ENCODE data around the gene PSAPL1. TPM values are rescaled to one million over a fixed set of nuclear protein-coding genes. Genes with fewer than 3 reads are reported as not detected.

The PSAPL1 gene
- polyA plus RNA-seq, 1 experiment, result not detected

DNA sequence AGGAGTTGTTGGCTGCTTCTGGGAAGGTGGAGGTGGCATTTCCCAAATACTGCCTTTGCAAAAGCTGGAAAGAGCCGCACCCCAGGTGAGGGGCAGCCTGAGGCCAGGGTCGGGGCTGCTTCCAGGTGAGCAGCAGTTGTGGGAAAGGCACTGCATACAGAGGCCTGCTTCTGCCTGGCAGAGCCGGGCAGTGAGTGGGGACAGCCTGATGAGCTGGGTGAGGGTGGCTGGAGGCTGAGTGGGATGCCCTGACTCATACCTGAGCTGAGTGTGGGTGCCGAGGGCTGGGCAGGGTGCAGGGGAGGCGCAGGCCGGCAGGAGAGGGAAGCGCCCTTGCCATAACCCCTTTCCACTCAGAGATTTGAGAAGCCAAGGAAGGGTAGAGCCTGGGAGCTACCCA lies 6.5 kb upstream of the PSAPL1 start:
- ChIA-PET CTCF (no interaction called here), POLR2A (no interaction called here)
- no peak for DNase-seq (ENCODE audit: low read depth)
- Histone ChIP-seq H3K4me3 (ENCODE audit: low read depth, low read length) (no peak overlapping the region), H3K27me3 (ENCODE audit: control insufficient read depth, insufficient read depth, low read length) (no peaks in the 10 kb centered on the region), H3K36me3 (ENCODE audit: control insufficient read depth, insufficient read depth, low read length) (no peaks in the 10 kb centered on the region)
- TF ChIP-seq, protein P1, sequence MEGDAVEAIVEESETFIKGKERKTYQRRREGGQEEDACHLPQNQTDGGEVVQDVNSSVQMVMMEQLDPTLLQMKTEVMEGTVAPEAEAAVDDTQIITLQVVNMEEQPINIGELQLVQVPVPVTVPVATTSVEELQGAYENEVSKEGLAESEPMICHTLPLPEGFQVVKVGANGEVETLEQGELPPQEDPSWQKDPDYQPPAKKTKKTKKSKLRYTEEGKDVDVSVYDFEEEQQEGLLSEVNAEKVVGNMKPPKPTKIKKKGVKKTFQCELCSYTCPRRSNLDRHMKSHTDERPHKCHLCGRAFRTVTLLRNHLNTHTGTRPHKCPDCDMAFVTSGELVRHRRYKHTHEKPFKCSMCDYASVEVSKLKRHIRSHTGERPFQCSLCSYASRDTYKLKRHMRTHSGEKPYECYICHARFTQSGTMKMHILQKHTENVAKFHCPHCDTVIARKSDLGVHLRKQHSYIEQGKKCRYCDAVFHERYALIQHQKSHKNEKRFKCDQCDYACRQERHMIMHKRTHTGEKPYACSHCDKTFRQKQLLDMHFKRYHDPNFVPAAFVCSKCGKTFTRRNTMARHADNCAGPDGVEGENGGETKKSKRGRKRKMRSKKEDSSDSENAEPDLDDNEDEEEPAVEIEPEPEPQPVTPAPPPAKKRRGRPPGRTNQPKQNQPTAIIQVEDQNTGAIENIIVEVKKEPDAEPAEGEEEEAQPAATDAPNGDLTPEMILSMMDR (IDR thresholded peaks at IDR 0.05; ENCODE audit: insufficient read depth, low read depth, low read length), result no peak

DNA sequence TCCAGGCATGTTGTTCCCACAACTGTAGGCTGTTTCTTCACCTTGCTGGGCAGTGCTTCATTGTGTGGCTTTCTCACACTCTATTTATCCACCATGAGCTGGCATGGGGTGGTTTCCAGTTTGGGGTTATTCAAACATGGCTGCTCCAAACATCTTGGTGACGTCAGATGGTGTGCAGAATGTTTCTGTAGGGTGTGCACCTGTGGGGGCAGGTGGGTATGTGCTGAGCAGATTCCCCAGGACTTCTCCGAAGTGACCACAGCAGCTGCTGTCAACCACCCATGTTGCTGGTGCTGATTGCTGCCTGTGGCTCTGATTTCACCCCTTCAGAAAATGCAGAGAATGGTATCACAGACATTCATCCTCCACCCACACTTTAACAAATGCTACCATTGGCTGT lies 5.0 kb upstream of the PSAPL1 start:
- Histone ChIP-seq H3K36me3 (ENCODE audit: control insufficient read depth, insufficient read depth, low read length) (no peaks in the 10 kb centered on the region), H3K27me3 (ENCODE audit: control insufficient read depth, insufficient read depth, low read length) (no peaks in the 10 kb centered on the region), H3K4me3 (ENCODE audit: low read depth, low read length) (no peak overlapping the region)
- ChIA-PET CTCF (no interaction called here), POLR2A (no interaction called here)
- DNase-seq (ENCODE audit: low read depth), result no peak
- TF ChIP-seq, protein P1 (IDR thresholded peaks at IDR 0.05; ENCODE audit: insufficient read depth, low read depth, low read length), result no peak

DNA sequence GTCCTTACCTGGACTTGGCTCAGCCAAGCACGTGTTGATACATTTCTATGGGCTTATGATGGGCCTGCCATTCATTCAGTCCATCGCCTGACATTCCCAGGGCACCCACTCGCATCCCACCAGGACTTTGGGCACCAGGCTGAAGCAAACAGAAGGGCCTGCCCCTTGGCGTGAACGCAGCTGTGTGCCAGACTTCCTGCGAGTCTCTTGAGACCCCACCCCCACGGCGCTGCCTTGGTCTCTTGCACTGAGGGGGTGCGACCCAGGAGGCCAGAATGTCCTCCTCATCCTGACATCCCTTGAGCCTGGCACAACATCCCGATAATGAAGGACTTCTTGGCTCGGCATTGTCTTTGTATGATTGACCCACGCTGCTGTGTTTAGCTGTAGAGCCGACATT lies 1.5 kb upstream of the PSAPL1 start:
- TF ChIP-seq, protein P1 (IDR thresholded peaks at IDR 0.05; ENCODE audit: insufficient read depth, low read depth, low read length), result no peak
- POLR2A ChIA-PET, result no interaction called here

DNA sequence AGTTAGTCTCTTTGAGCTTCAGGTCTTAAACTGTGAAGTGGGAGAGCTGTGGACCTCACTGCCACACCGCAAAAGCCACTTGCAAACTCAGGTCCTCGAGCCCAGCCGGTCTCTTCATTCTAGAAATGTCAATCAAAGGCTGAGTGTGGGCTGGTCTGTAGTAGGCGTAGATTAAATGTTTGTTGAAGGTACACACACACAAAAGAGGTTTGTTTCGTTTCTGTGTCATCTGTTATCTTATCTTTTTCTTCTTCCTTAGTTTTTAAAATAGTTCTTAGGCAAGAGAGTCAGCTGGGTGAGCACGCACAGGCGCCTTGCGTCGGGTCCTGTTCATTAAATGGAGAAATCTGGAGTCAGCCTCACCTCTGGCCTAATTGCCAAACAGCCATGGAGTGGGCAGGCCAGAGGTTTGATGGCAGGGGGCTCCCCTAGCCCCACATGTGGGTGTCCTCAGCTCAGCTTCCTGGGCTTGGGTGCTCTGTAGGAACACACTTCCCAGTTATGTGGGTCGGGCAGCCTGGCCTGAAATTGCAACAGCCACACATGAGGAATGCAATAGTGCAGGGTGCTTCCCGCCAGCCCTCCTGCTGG lies 836 bp upstream of the PSAPL1 start:
- no peaks in the 10 kb centered on the region for H3K27me3 ChIP-seq (ENCODE audit: control insufficient read depth, insufficient read depth, low read length)
- TF ChIP-seq, protein P1 (IDR thresholded peaks at IDR 0.05; ENCODE audit: insufficient read depth, low read depth, low read length), result no peak
- no peak overlapping the region for H3K4me3 ChIP-seq (ENCODE audit: low read depth, low read length)
- DNase-seq (ENCODE audit: low read depth), result no peak
- POLR2A ChIA-PET, result no interaction called here
- no peaks in the 10 kb centered on the region for H3K36me3 ChIP-seq (ENCODE audit: control insufficient read depth, insufficient read depth, low read length)
- CTCF ChIA-PET, result no interaction called here

More for the DNA sequence above, 1.5 kb upstream of the PSAPL1 start:
- Histone ChIP-seq H3K36me3 (ENCODE audit: control insufficient read depth, insufficient read depth, low read length) (no peaks in the 10 kb centered on the region), H3K4me3 (ENCODE audit: low read depth, low read length) (no peak overlapping the region), H3K27me3 (ENCODE audit: control insufficient read depth, insufficient read depth, low read length) (no peaks in the 10 kb centered on the region)
- CTCF ChIA-PET, result interaction anchor here (0.6 kb wide), 1 partner anchor 262 kb away, joined by 3 read pairs; no protein-coding TSS in a partner anchor
- DNase-seq (ENCODE audit: low read depth), result no peak

DNA sequence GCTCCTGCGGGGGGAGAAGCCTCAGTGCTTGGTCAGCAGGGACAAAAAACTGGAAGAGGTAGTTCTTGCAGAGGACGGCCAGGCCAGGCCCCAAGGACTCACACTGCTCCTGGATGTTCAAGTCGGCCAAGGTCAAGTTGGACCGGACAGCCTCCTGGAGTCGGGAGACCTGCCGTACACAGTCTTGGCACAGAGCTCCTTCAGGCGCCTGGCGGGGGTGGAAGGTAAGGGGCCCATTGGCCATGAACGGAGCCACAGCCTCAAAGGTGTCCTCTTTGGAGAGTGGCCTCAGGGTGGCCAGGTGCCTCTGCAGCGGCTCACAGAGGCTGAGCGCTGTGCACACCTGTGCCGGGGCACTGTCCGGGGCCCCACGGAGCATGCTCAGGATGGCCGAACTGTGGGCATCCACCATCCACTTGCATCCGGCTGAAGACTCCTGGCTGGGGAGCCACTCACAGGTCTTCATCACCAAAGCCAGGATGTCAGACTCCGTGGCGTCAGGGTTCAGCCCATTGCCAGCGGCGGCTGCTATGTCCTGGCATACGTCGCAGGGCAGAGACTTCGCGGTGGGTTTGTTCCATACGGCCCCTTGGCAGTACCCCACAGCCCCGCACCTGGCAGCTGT lies 477 bp downstream of the PSAPL1 start:
- no peak for DNase-seq (ENCODE audit: low read depth)
- TF ChIP-seq, protein P1 (IDR thresholded peaks at IDR 0.05; ENCODE audit: insufficient read depth, low read depth, low read length), result no peak
- ChIA-PET POLR2A (no interaction called here), CTCF (no interaction called here)
- Histone ChIP-seq H3K36me3 (ENCODE audit: control insufficient read depth, insufficient read depth, low read length) (no peaks in the 10 kb centered on the region), H3K4me3 (ENCODE audit: low read depth, low read length) (no peak overlapping the region), H3K27me3 (ENCODE audit: control insufficient read depth, insufficient read depth, low read length) (no peaks in the 10 kb centered on the region; the same call in 1 of the 2 replicates)

All from BJ (cell line).